Choroid plexus epithelial cell (primary cell): Measurements from ENCODE around the gene SEMA6D.

Source experiments
- DNase-seq: peaks from one replicate; pipeline ENCODE4 v3.0.0-alpha.2; 2010; ENCODE audit warnings: low read depth
- H3K4me3 ChIP-seq: 2 replicates; pipeline ENCODE4 v1.5.1; 2011; ENCODE audit warnings: low read depth, mild to moderate bottlenecking, control low read depth, low read length, moderate library complexity
- CTCF ChIP-seq: conservative IDR thresholded peaks from 2 replicates; pipeline ENCODE4 v1.5.1; 2011; ENCODE audit warnings: low read depth, mild to moderate bottlenecking, control low read depth, inconsistent platforms, low read length, moderate library complexity

SEMA6D gene

GRCh38 chr15:47678040-47678439, 39.3 kb upstream of the SEMA6D start:
- no peak for TF ChIP-seq CTCF
- no peak for DNase-seq
- H3K4me3 ChIP-seq, result no peak overlapping the region

DNA sequence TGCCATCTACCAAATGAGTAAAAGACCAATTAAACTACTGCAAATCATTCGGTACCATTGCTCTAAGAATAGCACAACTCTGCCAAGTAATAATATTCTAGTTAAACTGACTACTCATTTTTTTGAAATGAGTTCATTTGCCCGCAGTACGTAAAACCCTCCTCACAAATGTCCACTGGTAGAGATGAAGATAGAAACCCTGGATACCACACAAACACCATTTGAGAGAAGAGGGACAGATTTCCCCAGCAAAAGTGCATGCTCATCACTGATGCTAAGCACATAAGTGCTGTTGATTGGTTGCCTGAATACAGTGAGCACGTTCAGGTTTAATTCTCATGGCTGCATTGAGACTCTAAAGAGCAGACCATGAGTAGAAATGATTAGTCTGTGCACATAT, 34.6 kb upstream of the SEMA6D start:
- TF ChIP-seq CTCF, result no peak
- H3K4me3 ChIP-seq, result no peak overlapping the region
- DNase-seq, result no peak

DNA sequence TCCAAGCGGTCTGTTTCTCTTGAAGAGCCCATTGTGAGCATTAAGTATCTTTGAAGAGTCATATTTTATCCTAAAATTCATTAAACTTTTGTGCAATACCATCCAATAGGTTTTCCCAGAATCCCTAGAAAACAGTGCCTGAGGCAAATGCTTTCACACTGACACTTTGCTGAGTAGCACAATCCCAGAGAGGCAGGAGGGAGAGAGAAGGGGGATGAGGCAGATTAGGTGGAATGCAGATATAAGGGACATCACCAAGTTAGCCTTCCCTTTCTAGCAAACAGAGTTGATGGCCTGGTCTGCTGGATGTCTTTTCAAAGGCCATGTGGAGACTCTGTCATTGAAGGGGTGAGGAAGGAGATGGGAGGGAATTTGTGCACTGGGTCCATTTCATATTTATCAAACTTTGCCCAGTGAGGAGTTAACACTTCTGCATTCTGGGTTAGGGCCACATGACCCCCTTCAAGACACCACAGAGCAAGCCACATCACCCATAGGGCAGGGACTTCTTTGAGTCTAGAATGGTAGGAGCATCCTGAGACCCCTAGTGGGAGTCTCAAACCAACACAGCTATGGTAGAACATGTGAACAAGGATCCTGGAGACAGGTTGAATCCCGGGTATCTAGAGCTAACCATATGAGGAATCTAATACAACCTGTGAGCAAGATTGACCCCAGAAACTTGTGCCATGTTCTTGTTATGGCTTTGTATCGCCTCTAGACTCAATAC, 32.0 kb upstream of the SEMA6D start:
- no peak for TF ChIP-seq CTCF
- DNase-seq, result no peak

DNA sequence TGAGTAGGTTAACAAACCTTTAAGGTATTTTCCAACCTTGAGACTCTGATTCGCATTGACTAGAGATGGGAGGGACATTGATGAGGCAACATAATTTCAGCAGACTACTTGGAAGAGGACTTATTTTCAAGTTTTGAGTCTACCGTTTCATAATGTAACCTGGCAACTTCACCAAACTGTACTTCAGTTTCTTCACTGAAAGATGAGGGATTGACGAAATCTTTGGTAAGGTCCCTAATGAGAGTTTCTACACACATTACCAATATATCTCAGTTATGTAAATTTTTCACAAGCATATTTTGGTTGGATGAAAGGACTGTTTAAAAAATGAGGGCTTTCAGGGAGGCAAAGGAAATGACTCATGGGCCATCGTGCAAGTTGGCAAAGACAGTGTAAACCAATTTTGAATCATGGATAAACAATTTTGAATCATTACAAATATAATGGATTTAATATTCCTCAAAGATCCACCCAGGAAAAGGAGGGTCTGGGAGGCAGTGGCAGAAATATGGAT, 28.7 kb upstream of the SEMA6D start:
- DNase-seq, result peak; percentile 41
- no peak for TF ChIP-seq CTCF
- no peak overlapping the region for H3K4me3 ChIP-seq

More for the DNA sequence above, 32.0 kb upstream of the SEMA6D start:
- no peak overlapping the region for H3K4me3 ChIP-seq

GRCh38 chr15:47689660-47690059, 27.6 kb upstream of the SEMA6D start:
- no peak for DNase-seq
- no peak for TF ChIP-seq CTCF
- no peak overlapping the region for H3K4me3 ChIP-seq

DNA sequence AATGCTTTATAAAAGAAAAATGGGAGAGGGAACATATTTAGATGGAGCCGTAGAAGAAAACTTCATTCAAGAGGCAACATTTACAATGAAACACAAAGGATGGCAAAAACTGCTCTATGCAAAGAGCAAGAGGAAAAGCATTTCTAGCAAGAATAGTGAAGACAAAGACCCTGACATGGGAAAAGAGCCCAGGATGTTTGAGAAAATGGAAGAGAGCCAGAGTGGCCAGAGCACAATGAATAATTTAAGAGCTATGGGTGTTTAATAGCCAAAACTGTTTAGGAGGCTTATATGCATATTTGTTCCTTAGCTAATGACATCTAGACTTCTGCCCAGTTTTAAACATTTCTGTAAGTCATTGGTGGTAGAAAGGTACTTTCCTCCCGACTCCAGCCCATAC, 25.4 kb upstream of the SEMA6D start:
- H3K4me3 ChIP-seq, result no peak overlapping the region
- TF ChIP-seq CTCF, result no peak
- no peak for DNase-seq

- TF ChIP-seq CTCF, result no peak
- no peak for DNase-seq
- H3K4me3 ChIP-seq, result no peak overlapping the region
Measured at GRCh38 chr15:47696351-47696750, 21.0 kb upstream of the SEMA6D start.
